Loucy (cell line): ENCODE measurements around the gene WDR75.

Source experiments
- H2AFZ ChIP-seq: fragments of 200-600 bp; sonication (generic); 2 replicates; pipeline ENCODE4 v1.6.0; 2016; ENCODE audit warnings: antibody characterized with exemption, mild to moderate bottlenecking, low read length, moderate library complexity
- H3F3A ChIP-seq: fragments of 200-600 bp; 2 replicates; pipeline ENCODE4 v1.6.0; 2016; ENCODE audit warnings: antibody characterized with exemption, low read depth, mild to moderate bottlenecking
- H3K27me3 ChIP-seq: fragments of 200-600 bp; sonication (generic); 2 replicates; pipeline ENCODE4 v1.6.1; 2014; ENCODE audit warnings: low read length, mild to moderate bottlenecking; ENCODE audit not compliant: insufficient read depth, poor library complexity, severe bottlenecking
- H3K36me3 ChIP-seq: fragments of 200-600 bp; sonication (generic); 2 replicates; pipeline ENCODE4 v1.6.1; 2016; ENCODE audit warnings: low read length; ENCODE audit not compliant: insufficient read depth
- H3K4me1 ChIP-seq: fragments of 200-600 bp; sonication (generic); 2 replicates; pipeline ENCODE4 v1.5.1; 2014; ENCODE audit warnings: low read length, mild to moderate bottlenecking; ENCODE audit not compliant: insufficient read depth, poor library complexity, severe bottlenecking
- H3K4me2 ChIP-seq: fragments of 200-600 bp; sonication (generic); 2 replicates; pipeline ENCODE4 v1.6.0; 2014; ENCODE audit warnings: antibody characterized with exemption, low read length, low read depth, mild to moderate bottlenecking; ENCODE audit not compliant: poor library complexity, severe bottlenecking
- H3K4me3 ChIP-seq: fragments of 200-600 bp; sonication (generic); 2 replicates; pipeline ENCODE4 v1.5.1; 2014; ENCODE audit warnings: low read length, mild to moderate bottlenecking, mixed read lengths; ENCODE audit not compliant: poor library complexity, severe bottlenecking
- H3K79me2 ChIP-seq: fragments of 200-600 bp; sonication (generic); 2 replicates; pipeline ENCODE4 v1.6.1; 2014; ENCODE audit warnings: low read length; ENCODE audit not compliant: insufficient read depth
- H3K9ac ChIP-seq: fragments of 200-600 bp; sonication (generic); 2 replicates; pipeline ENCODE4 v1.6.0; 2014; ENCODE audit warnings: mild to moderate bottlenecking, low read depth, low read length, moderate library complexity; ENCODE audit not compliant: poor library complexity, severe bottlenecking
- H3K9me2 ChIP-seq: fragments of 200-600 bp; sonication (generic); replicated peaks from 2 replicates; pipeline ENCODE4 v1.6.1; 2016; ENCODE audit warnings: low read depth, low read length, mixed read lengths
- H3K9me3 ChIP-seq: fragments of 200-600 bp; sonication (generic); 2 replicates; pipeline ENCODE4 v1.6.1; 2014; ENCODE audit warnings: mild to moderate bottlenecking, antibody characterized with exemption, low read length, low read depth; ENCODE audit not compliant: insufficient read depth
- H4K20me1 ChIP-seq: fragments of 200-600 bp; sonication (generic); 2 replicates; pipeline ENCODE4 v1.6.0; 2014; ENCODE audit warnings: antibody characterized with exemption, low read length, mild to moderate bottlenecking; ENCODE audit not compliant: insufficient read depth, poor library complexity, severe bottlenecking
- EZH2phosphoT487 ChIP-seq: fragments of 200-600 bp; IDR thresholded peaks from 2 replicates; pipeline ENCODE4 v1.6.1; 2018; ENCODE audit warnings: antibody characterized with exemption, mild to moderate bottlenecking, moderate library complexity, borderline replicate concordance
- TF ChIP-seq, protein P1 (sequence below): fragments of 200-600 bp; sonication (generic); conservative IDR thresholded peaks from 2 replicates; pipeline ENCODE4 v1.5.1; 2014; ENCODE audit warnings: mild to moderate bottlenecking, antibody characterized with exemption, low read length

Gene WDR75

DNA sequence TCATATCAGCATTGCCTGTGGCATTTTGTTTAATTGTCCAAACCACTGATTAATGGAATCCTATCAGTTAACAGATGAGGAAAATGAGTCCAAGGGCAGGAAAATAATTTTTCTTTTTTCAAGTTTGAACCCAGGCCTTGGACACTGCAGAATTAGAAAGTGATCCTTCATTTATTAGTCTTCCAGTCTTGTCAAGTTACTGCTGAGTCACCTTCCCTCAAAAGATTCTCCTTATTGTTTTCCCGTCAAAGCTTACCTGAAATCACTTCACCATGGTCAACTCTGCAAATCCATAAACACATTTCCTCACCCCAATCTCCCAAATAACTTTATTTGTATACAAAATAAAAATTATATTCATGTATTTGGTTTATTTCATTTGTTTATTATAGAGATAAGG lies 57.9 kb downstream of the WDR75 start:
- Histone ChIP-seq H3K27me3 (no peaks in the 10 kb centered on the region), H4K20me1 (no peaks in the 10 kb centered on the region), H3K36me3 (no peaks in the 10 kb centered on the region), H3K9me3 (no peaks in the 10 kb centered on the region), H3K79me2 (no peaks in the 10 kb centered on the region), H2AFZ (no peak overlapping the region), H3K4me3 (no peak overlapping the region), H3F3A (no peaks in the 10 kb centered on the region), H3K9me2 (no peaks in the 10 kb centered on the region), H3K4me2 (no peak overlapping the region), H3K4me1 (no peaks in the 10 kb centered on the region), H3K9ac (no peak overlapping the region)
- no peak for TF ChIP-seq EZH2phosphoT487
- TF ChIP-seq, protein P1, sequence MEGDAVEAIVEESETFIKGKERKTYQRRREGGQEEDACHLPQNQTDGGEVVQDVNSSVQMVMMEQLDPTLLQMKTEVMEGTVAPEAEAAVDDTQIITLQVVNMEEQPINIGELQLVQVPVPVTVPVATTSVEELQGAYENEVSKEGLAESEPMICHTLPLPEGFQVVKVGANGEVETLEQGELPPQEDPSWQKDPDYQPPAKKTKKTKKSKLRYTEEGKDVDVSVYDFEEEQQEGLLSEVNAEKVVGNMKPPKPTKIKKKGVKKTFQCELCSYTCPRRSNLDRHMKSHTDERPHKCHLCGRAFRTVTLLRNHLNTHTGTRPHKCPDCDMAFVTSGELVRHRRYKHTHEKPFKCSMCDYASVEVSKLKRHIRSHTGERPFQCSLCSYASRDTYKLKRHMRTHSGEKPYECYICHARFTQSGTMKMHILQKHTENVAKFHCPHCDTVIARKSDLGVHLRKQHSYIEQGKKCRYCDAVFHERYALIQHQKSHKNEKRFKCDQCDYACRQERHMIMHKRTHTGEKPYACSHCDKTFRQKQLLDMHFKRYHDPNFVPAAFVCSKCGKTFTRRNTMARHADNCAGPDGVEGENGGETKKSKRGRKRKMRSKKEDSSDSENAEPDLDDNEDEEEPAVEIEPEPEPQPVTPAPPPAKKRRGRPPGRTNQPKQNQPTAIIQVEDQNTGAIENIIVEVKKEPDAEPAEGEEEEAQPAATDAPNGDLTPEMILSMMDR = no peak

DNA sequence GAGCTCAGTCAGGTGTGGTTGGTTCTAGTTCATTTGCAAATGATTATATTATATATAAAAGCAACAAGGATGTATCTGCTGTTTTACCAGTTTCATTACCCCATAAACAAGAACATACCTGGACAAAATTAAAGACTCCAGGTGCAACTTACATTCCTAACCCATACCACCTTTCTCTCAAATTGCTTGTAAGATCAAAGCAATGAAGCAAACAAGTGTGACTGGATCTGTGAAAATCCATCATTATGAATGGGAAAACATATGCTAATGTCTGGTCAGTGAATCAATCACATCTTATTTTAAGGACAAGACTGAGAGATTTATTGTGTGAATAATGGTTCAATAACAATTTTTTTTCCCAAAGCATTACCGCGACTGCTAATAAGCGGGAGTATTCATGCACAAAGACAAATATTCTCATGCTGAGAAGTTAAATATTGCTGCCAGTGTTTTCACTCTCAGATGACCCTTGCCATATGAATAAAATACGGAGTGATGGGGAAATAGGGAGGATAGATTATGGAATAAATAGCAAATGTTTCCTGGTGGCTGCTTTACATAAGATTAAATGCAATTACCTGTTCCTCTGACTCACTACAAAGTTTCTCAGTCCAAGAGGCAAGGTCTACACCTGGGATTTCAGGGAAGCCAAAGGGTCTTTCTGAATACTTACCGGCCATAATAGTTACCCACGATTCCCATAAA lies 59.3 kb downstream of the WDR75 start:
- no peaks in the 10 kb centered on the region for H3K79me2 ChIP-seq
- no peak overlapping the region for H3K4me2 ChIP-seq

DNA sequence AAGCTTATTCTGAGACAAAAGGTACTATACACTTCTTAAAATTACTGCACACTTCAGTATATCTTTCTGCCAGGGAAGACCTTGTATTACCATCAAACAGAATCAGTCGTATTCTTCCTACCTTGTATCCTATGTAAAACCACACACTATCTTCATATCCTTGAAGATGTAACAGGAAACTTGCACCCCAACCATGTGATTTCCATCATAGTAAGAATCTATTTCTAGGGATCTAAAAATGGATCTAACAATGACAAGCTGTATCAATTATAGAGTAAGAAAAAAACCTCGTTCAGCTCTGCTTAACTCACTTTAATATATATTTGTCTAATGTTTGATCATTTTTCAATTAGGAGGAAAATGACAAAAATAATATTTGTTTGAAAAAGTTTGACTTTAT lies 60.2 kb downstream of the WDR75 start:
- Histone ChIP-seq H3K27me3 (no peaks in the 10 kb centered on the region), H3K9me3 (no peaks in the 10 kb centered on the region), H2AFZ (no peak overlapping the region), H3K9me2 (no peaks in the 10 kb centered on the region), H3K36me3 (no peaks in the 10 kb centered on the region), H3K9ac (no peak overlapping the region), H3K4me3 (no peak overlapping the region), H3F3A (no peaks in the 10 kb centered on the region), H3K4me1 (peaks cover 11% of the 10 kb centered on the region), H3K4me2 (no peak overlapping the region), H3K79me2 (no peaks in the 10 kb centered on the region), H4K20me1 (no peaks in the 10 kb centered on the region)
- TF ChIP-seq EZH2phosphoT487 = no peak

More for the DNA sequence above, 59.3 kb downstream of the WDR75 start:
- Histone ChIP-seq H3K9ac (no peak overlapping the region), H3K9me3 (no peaks in the 10 kb centered on the region), H2AFZ (no peak overlapping the region), H3K9me2 (no peaks in the 10 kb centered on the region), H3K27me3 (no peaks in the 10 kb centered on the region), H3F3A (no peaks in the 10 kb centered on the region), H3K36me3 (no peaks in the 10 kb centered on the region), H3K4me1 (peaks cover 7% of the 10 kb centered on the region), H3K4me3 (no peak overlapping the region), H4K20me1 (no peaks in the 10 kb centered on the region)
- TF ChIP-seq, protein P1 = no peak
- no peak for TF ChIP-seq EZH2phosphoT487

DNA sequence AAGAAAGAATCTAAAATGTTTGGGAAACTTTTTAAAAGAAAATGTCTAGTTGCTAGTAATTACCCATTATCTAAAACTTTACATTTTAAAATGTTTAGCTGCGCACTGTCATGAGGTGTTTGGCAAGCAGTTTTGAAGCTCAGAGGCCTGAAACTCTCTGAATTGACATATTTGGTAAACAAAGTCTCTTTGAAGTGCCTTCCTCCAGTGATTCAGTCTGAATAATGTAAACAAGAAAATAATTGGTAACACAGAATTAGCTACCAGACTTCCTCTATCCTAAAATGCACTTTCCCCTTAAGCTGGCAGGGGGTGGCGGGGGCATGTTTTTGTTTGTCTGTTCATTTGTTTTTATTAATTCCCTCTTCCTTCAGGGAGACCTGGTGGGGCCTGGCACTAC lies 61.4 kb downstream of the WDR75 start:
- no peaks in the 10 kb centered on the region for H4K20me1 ChIP-seq
- H3K4me2 ChIP-seq = no peak overlapping the region
- H3K4me3 ChIP-seq = no peak overlapping the region
- H3K9ac ChIP-seq = no peak overlapping the region
- H3K9me3 ChIP-seq = no peaks in the 10 kb centered on the region
- no peaks in the 10 kb centered on the region for H3K27me3 ChIP-seq
- no peaks in the 10 kb centered on the region for H3F3A ChIP-seq
- peaks cover 11% of the 10 kb centered on the region for H3K4me1 ChIP-seq
- no peaks in the 10 kb centered on the region for H3K79me2 ChIP-seq
- no peaks in the 10 kb centered on the region for H3K36me3 ChIP-seq
- no peak overlapping the region for H2AFZ ChIP-seq
- H3K9me2 ChIP-seq = no peaks in the 10 kb centered on the region
- TF ChIP-seq, protein P1 = no peak
- no peak for TF ChIP-seq EZH2phosphoT487
